Daoy (cell line): Measurements from ENCODE around the gene PSMB10. TPM values are rescaled to one million over a fixed set of nuclear protein-coding genes. Genes with fewer than 3 reads are reported as not detected.
"Not testable (repeated sequence)": the region's sequence is repeated elsewhere in the genome, so short reads cannot be mapped to it uniquely, and the experiment has no call there.

Experiments used
- DNase-seq: peaks from one replicate; pipeline ENCODE4 v3.0.0-alpha.2; 2015; ENCODE audit warnings: low read depth
- total RNA-seq: library from RNA; depleted of rRNA; stranded (reverse); fragments of >200 nt; shearing (Covaris generic); gene quantifications from 2 replicates; pipeline ENCODE4 v1.2.3, GENCODE V29; 2014; rRNA removed

PSMB10 gene
- 58.1 and 72.7 TPM in 2 replicates for total RNA-seq

DNA sequence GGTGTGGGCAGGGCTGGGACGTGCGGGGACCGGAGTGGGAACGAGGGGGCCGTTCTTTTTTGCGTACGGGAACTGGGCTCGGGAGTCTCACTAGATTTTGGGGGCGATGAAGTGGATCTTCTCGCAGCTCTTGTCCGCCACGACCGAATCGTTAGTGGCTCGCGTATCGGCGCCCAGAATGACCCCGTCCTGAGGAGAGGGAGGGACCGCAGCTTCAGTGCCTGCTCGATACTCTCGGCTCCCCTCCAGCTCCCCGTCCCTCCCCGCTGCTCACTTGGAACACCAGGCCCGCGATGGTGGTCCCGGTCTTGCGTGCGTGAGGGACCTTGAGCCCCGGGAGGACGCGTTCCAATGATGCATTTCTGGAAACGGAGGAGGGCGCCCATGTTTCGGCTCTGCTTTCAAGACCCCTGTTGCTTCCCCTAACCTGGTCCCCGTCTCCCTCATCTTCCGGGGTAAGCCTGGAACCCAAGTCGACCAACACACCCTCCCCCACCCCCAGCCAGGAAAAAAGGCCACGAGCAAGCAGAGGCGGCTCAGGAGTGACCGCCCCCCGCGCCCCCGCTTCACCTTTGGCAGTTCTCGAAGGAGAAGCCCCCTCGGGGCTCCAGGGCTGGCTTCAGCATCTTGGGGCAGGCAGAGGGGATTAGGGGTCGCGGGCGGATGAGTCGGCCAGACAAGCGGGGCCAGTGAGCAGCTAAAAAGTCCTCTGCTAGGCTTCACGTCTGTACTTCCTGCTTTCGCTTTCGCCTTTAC, at the start of gene PSMB10:
TSS of gene PSMB10 (minus strand) at position 727 of the 756 bp plus-strand sequence. CDS start at position 626, 101 bp downstream.
- DNase-seq = peak; percentile 74

DNA sequence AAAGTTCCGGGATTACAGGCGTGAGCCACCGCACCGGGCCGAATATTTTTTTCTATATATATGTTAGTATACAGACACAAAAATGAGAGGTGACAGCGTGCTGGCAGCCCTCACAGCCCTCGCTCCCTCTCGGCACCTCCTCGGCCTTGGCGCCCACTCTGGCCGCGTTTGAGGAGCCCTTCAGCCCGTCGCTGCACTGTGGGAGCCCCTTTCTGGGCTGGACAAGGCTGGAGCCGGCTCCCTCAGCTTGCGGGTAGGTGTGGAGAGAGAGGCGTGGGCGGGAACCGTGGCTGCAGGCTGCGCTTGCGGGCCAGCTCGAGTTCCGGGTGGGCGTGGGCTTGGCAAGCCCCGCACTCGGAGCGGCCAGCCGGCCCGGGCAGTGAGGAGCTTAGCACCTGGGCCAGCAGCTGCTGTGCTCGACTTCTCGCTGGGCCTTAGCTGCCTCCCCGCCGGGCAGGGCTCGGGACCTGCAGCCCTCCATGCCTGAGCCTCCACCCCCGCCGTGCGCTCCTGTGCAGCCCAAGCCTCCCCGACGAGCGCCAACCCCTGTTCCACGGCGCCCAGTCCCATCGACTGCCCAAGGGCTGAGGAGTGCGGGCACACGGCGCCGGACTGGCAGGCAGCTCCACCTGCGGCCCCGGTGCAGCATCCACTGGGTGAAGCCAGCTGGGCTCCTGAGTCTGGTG, 45.5 kb upstream of the PSMB10 start:
- no peak for DNase-seq

DNA sequence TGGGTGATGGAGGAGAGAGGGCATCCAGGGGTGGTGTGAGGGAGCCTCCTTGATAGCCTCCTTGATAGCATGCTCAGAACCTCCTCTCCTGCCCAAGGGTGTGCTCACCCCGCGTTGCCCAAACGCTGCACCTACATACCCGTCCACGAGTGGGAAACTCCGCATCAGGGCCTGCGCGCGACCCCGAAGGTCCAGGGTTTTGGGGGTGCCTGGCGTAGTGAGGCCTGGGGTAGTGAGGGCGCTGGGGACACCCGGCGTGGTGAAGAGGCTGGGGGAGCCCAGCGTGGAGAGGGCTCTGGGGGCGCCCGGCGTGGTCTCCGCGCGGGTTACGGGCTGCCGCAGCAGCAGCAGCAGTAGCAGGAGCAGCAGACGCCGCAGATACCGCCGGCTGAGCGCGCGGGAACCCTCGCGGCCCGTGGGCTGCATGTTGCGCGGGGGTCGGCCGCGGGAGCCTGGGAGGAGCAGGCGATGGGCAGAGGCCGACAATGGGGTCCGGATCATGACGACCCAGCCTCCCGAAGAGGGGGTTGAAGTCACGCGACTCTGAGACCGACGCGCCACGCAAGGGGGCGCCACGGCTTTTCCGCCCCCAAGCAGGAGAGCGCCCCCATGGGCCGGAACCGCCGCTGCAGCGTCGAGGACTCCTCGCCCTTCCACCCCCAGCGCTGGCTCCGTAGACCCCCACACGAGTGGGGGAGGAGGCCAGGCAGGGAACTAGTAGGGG, 43.5 kb upstream of the PSMB10 start, which contains the start of gene DPEP3:
TSS of gene DPEP3 (minus strand) at position 545 of the 724 bp plus-strand sequence. CDS start at position 426, 119 bp downstream.
- no peak for DNase-seq

GRCh38 chr16:67977469-67978227, 41.0 kb upstream of the PSMB10 start:
- no peak for DNase-seq

DNA sequence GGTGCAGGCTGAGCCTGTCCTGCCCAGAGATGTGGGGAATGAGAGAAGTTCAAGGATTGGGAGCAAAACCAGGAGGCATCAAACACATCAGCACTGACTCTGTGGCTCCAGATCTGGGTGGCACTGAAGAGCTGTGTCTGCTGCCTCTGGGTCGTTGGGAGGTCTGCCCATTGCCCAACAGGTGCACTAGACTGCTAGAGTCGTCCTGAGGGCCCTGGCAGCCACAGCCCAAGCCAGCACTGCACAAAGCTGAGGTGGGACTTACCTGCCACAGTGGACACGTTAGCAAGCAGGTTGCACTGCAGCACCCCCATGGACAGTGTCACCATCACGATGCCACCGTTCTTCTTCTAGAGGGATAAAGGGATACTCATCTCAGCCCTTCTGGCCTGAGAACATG, 40.4 kb upstream of the PSMB10 start:
- DNase-seq = no peak

GRCh38 chr16:67976205-67976604, 39.6 kb upstream of the PSMB10 start:
- DNase-seq = no peak

DNA sequence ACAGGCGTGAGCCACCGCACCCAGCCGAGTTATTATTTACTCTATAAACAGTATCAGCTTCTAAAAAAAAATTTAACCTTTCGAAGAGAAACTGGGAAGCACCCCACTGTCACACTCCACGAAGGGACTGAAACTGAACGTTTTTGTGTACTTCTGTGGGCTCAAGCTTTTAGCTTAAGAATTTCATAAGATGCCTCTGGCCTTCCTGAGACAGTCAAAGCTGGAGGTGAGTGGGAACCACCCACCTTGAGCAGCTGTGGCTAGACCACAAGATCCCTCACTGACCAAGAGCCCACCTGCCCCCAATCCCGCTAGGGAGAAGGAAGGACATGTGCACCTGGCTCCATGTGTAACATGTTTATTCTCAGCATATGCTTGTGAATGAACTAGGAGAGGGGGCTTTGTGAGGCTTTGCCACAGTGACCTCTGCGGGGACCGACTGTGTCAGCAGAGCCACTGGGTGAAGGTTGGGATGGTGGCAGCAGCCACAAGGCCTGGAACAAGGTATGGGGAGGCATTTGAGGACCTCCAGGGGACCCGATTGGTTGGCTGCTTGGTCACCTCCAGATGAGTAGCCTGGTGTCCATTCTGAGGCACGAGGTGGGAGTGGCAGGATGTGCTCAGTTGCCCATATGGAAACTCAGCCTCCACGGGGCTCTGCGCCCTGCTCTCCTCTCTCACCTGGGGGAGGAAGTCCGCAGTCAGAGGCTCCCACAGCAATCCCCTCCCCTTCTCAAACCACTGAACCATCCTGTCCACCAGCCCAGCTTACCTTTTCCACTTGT, 38.9 kb upstream of the PSMB10 start:
- no peak for DNase-seq

- not testable (repeated sequence) for DNase-seq
Measured at GRCh38 chr16:67972285-67972684, 35.6 kb upstream of the PSMB10 start.

GRCh38 chr16:67971111-67971510, 34.5 kb upstream of the PSMB10 start:
- no peak for DNase-seq

DNA sequence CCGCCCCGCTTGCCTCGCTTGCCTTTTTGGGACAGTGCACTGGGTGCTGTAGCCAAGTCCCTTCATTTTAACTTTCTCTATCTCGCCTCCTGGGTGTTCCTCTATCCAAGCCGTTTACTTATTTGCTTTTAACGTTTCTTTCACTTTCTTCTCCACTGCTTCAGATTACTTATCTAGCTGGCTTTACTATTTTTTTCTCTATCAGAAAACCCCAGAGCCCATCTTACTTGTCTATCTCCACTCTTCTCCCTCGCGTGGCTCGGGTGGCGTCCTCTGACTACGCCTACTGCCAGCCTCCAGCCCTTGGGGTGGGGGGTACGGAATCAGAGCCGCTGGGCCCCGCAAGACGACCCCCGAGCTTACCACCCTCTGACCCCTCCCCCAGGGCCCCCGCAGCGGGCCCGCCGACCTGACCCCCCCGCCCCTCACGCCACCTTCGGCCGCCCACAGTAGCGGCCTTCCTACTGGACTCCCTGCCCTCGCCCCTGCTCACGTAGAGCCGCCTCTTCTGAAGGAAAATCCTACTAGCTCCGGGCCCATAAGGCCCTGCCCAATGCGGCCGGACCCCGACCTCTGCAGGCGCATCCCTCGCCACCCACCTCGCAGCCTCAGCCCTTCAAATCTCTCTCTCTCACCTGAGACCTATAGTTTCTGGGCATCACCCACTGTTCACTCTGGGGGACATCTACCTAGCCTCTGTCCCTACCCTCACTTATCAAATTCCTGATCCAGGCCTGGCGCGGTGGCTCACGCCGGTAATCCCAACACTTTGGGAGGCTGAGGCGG, 32.8 kb upstream of the PSMB10 start:
- DNase-seq = no peak

- peak; percentile 85 for DNase-seq
Measured at GRCh38 chr16:67968400-67969253, 32.0 kb upstream of the PSMB10 start, which contains the start of gene SLC12A4. TSS of gene SLC12A4 (minus strand) at chr16:67968637. CDS start at chr16:67968553, 84 bp downstream.

GRCh38 chr16:67967958-67968399, 31.3 kb upstream of the PSMB10 start:
- DNase-seq = peak; percentile 25

GRCh38 chr16:67967183-67967957, 30.7 kb upstream of the PSMB10 start:
- no peak for DNase-seq

DNA sequence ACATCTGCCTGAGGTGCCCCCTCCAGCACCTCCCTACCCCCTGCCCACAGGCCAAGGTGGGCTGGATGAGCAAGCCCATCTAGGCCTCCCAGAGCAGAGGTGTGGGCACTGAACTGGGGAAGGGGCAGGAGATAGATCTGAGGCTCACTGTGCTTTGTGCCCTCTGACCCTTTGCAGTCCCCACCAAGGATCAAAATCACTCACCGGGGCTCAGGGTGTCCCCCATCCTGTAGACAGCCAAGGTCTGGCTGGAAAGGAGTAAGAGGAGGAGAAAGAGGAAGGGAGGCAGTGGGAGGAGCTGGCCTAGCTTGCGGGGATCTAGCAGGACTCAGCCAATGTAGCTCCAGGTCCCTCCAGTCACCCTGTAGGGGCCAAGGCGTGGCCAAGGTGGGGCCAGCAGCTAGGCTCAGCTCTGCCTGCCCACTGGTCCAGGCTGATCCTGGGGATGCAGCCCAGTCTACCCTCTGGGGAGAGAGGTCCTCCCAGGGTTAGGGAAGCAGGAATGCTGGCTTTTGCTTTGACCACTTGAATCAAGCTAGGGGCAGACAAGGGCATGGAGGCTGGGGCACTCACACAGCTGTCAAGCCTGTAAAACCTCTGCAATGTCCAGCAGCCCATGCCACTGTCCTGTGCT, 30.0 kb upstream of the PSMB10 start:
- DNase-seq = no peak

GRCh38 chr16:67965668-67966548, 29.3 kb upstream of the PSMB10 start:
- DNase-seq = no peak

- DNase-seq = no peak
Measured at GRCh38 chr16:67964477-67965131, 28.0 kb upstream of the PSMB10 start.
